GM18498 (cell line): ENCODE results near the gene TBC1D17.

ENCODE experiments used
- ATAC-seq: cut with Tn5 transposase; IDR thresholded peaks from one replicate; pipeline ENCODE4 v1.9.1; 2021; ENCODE audit warnings: mild to moderate bottlenecking, moderate library complexity; ENCODE audit not compliant: unreplicated experiment

The TBC1D17 gene

DNA sequence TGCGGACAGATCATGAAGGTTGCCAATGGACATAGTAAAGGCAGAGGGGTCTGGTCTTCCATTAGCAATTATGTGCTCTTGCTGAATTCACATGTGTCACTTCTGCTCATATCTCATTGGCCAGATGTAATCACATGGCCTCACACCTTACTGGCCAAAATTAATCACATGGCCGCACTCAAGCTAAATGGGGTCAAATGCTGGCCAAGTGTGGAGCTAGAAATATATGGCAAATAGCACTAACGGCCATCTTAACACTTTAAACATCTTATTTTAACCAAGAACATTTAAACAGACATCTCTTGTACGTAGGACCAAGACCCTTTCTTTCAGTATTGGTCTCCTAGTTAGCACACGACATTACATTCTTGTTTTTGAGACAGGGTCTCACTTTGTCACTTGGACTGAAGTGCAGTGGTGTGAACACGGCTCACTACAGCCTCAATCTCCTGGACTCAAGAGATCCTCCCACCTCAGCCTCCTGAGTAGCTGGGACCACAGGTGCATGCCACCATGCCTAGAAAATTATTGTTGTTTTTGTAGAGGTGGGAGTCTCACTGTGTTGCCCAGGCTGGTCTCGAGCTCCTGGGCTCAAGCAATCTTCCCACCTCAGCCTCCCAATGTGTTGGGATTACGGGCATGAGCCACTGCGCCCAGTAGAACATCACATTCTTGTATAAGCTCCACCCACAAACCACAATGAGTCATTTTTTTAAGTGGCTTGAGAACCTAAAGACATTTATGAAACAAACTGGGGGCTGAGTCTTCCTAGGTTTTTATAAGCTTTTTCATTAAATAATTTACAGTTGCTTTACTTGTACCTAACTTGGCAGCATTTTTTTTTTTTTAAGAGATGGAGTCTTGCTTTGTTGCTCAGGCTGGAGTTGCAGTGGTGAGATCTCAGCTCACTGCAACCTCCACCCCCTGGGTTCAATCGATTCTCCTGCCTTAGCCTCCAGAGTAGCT lies 29.5 kb upstream of the TBC1D17 start:
- no peak for ATAC-seq

DNA sequence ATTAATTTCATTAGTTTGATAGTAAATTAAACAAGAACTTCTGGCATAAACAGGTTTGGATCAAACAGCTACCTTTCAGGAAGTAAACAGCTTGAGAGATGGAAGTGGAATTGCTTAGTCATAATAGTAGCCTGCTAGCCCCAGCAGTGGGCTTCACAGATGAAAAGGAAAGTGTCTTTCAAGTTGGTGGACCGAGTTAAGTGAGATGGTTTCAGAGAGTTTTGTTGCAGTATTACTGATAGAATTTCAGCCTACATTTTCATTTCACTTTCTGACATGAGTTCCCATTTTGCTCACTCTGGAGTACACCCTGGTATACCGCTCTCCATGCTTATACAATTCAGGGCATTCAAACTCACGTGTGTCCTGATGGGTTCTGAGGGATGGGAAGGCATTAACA lies 28.6 kb upstream of the TBC1D17 start:
- ATAC-seq, result no peak

DNA sequence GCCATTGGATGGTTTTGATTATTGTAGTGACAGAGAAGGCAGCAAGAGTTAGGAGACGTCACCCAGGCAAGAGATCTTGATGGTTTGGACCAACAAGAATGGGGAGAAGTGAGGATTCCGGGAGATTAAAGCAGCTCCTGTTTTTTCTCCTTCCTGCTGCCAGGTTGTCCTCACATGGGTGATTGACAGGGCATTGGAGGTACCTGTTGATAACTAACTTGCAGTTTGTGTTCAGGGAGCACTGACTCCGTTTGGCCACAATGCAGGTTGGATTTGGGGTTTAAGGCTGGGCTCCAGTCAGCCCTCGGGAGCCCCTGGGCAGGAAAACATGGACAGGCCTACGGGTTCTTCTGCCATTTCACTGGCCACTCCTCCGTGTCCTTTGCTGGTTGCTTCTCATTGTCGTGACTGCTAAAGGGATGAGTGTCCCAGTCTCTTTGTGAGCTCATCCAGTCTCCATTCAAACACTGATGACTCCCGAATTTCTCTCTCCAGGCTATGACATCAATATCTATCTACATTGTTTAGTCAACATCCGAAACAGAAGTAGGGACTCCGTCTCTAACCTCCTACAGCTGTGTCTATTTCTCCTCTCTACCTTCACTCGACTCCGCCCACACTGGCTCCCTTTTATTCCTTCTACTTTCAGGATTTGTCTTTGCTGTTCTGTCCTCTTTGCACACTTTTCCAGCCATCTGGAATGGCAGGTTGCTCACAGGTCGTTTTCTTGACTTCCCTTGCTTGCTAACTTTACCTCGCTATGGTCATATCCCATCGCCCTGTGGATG lies 27.9 kb upstream of the TBC1D17 start:
- no peak for ATAC-seq

DNA sequence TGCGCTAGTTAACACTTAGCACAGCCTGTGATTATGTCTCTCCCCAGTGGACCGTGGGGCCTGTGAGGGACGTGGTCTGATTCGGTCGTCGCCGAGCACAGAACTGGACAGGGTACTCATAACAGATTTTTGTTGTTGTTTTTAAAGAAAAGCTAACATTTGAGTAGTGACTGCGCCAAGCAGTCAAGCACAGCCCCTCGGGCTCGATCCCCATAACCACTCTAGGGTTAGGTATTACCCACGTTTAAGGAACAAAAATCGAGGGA lies 27.3 kb upstream of the TBC1D17 start:
- ATAC-seq, result no peak

DNA sequence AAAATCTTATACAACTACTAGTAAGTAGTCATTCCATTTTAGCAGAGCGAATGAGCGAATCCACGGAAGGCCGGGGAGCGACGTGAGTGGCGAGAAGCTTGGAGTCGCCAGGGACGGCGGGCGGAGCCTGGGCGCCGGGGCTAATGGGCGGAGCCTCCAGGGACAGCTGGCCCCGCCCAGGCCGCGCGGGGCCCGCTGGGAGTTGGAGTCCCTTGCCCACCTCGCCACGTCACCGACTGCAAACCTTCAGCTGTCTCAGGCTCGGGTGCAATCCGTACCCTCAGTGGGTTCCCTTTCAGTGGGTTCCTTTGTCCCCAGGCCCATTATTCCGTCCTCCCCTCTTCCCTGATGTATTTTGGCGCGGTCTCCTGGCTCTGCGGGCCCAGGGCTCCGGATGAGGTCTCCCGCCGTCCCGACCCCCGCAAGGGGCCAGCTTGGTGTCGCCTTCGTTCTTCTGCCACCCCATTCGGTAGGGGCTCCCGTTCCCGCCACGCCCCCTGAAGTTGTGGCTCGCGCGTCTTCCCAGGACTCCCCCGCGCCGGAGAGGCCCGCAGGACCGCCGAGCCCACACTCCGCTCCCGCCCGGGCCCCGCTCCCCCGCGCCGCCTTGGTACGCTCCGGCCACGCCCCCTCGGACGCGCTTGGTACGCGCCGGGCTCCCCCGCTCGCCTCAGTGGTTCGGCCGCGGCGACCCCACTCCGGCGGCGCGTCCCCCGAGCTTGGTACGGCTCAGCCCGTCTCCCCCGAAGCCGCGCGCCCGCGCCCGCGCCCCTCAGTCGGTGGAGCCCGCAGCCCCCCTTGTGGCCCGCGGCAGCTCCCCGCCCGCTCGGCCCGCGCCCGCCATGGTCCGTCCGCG lies 26.8 kb upstream of the TBC1D17 start, which contains the start of gene PTOV1:
Gene PTOV1, plus strand, starts transcription at position 673 of the 856 bp plus-strand sequence.
- peak; percentile 77 for ATAC-seq

DNA sequence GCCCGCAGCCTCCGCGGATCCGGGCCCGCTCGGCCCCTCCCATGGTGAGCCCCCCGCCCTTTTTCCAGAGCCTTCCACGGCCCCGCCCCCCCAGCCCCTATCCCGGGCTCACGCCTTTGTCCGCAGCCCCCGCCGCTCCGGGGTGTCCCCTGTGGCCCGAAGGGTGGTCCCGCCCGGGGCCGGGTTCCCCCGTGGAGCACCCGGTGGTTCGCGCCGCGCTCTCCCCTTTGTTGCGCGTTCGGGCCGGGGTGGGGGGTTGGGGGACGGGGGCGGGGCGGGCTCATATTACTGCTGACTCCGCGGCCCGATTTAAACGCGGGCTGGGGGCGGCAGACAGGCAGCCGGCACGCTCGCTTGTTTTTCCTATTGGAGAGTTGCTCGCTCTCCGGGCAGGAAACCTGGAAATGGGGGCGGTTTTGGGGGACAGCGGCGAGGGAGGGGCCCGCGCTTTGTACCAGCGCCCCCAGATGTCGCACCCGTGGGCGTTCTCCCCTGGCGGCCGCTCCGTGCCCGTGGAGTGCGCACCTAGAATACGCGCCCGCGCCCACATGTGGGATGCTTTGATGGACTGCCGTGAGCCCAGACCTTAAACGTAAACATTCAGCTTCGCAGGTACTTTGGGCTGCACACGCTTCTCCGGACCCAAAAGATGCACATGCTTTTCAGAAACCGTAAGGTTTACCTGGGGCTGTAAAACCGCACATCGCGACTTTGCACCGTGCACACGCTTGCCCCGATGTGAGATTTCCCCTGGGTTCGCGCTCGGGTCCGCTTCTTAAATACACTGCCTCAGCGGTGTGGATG lies 25.8 kb upstream of the TBC1D17 start:
- no peak for ATAC-seq

DNA sequence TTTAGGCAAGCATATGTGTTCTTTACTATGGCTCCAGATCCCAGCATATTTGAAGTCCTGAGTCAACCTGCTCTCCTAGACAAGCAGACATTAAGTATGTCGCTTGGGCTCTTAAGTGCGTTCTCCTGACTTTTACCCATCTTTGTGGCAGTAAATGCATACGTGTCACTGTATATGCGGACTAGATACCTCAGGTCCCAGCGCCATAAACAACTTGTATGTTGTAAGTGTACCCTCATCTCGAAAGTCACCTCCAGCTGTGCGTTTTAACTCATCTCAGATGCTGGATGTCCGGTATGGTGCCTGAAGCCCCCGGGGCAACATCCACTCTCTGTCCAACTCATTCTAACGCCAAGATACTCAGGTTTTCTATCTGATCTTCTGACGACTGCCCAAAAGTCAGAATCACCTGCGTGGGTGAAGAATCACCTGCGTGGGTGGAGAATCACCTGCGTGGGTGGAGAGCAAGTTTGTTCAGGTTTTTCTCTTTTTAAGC lies 24.8 kb upstream of the TBC1D17 start:
- no peak for ATAC-seq

DNA sequence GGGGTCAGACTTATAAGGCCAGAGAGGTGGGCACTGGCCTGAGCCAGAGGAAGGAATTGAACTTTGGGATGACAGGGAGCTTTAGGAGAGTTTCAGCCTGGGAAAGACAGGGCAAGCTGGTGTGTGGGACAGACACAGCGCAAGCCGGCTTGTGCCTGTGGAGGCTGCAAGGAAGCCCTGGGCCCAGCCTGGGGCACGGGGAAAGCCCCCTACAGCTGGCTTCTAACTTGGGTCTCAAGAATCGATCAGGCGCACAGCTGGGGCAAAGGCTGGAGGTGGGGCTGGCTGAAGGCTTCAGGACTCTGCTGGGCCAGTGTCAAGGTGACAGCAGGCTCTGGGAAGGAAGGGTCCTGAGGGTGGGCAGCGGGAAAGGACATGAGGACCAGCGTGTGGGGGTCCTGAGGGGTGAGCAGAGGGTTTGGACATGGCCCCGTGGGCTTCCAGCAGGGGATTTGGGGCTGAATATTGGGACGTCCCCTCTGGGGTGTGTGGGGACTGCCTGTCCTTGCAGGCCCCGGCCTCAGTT lies 23.6 kb upstream of the TBC1D17 start:
- no peak for ATAC-seq

DNA sequence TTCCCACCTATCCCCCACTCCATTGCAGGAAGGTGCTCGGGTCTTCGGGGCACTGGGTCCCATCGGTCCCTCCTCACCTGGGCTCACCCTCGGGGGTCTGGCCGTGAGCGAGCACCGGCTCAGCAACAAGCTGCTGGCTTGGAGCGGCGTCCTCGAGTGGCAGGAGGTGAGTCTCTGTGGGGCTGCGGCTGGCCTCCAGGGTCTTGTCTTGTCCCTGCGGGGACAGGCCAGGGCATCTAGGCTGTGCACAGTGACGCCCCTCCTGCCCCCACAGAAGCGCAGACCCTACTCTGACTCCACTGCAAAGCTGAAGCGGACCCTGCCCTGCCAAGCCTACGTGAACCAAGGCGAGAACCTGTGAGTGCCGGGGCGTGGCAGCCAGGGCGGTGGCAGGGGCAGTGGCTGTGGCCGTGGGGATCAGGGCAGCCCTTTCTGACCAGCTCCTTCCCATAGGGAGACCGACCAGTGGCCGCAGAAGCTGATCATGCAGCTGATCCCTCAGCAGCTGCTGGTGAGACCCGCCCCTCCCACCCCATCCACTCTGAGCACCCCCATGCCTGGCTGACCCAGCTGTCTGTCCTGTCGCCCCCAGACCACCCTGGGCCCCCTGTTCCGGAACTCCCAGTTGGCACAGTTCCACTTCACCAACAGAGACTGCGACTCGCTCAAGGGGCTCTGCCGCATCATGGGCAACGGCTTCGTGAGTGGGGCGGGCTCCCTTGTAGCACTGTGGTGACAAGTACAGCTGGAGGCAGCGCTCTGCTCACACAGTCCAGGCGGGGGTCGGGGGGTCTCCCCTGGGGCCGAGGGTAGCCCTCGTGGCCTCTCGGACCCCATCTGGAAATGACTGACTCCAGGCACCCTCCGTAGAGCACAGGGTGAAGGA lies 22.9 kb upstream of the TBC1D17 start:
- no peak for ATAC-seq

DNA sequence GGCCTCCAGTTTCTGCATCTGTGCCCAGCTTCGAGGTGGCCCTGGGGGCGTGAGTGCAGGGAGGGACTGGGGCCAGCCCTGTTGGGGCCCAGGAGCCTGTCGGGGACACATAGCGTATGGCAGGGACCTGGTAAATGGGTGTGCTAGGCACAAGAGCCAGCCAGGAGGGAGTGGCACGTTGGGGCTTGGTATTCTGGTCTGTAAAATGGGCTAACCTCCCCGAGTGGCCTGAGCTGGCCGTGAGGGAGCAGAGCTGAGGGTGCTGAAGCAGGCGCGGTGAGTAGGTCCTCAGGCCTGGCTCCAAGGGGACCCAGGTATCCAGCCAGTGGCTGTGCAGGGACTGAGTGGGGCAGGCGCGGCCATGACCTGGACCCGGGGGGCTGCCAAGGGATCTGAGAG lies 22.2 kb upstream of the TBC1D17 start:
- ATAC-seq, result no peak

DNA sequence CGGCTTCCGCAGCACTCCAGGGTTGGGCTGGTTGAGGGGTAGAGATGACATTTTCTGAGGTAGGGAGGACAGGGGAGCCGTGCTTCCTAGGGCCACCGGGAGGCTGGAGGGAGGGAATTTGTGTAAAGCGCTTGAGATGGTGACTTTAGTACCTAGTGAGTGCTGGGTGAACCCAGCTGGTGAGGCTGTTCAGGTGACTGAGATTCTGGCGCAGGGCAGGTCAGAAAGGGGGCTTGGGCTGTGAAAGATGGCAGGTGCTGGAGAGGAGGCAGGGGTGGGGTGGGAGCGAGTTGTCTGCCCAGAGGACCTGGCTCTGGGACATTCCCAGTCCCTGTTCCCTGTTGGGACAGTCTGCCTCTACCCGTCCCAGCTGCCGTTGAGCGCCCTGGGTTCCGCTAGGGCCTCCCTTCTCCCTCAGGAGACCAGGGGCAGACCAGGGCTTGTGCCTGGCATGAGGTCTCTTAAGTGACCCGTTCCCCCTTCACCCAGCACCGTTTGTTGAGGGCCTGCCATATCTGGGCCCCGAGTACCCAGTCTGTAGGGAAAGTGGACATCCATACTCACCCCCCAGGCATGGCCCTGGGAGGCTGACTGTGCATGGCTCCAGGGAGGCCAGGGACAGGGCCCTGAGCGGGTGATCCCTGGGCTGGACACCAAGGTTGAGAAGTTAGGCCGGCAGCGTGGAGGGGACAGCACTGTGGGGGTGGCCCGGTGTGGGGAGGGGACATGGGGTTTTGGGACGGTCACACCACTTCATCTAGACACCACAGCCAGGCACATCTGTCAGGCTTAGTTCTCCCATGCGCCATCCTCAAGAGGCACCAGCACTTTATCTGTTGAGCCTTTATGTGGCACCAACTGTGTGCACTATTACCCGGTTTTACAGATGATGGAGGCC lies 21.6 kb upstream of the TBC1D17 start:
- no peak for ATAC-seq

DNA sequence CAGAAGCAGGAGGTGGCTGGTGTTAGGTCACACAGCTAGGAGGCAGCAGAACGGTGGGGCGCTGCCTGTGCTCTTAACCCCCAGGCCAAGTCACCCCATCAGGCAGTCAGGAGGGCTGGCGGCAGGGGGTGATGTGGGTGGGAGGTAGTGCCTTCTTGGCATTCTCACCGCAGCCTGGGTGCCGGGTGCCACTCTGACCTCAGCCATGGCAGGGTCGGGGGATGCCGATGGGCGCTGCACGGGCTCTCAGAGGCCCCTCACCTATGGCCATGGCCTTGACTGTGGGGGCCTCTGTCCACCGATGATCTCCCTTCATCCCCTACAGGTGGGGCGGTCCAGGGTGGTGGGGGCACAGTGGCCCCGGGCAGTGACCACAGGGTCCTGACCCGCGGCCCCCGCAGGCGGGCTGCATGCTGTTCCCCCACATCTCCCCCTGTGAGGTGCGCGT lies 20.9 kb upstream of the TBC1D17 start:
- no peak for ATAC-seq

DNA sequence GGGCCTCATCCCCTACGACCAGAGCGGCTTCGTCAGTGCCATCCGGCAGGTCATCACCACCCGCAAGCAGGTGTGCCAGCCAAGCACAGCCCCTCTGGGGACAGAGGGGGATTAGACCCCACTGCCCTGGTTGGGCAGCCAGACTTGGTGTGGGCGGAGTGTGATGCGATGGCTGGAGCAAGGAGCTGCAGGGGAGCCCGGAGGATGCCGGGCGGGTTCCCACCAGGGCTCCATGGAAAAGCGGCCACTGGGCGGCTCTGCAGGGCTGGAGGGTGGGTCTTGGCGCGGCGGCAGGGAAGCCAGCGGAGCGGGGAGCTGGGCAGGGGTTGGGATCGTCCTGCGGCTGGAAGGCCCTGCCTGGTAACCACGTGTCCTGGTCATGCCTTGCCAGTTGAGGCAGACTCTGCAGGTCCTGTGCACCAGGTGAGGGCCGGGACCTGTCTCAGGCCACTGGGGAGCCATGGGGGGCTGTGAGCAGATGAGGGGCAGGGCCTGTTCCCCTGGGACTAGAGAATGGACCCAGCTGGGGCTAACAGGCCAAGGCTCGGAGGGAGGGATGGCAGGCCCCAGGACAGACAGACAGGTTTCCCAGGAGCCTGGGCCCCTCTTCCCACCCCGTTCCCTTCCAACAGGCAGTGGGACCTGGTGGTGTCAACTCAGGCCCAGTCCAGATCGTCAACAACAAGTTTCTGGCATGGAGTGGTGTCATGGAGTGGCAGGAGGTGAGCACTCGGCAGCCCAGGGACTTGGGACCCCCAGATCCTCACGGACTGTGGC lies 20.3 kb upstream of the TBC1D17 start:
- ATAC-seq, result no peak

DNA sequence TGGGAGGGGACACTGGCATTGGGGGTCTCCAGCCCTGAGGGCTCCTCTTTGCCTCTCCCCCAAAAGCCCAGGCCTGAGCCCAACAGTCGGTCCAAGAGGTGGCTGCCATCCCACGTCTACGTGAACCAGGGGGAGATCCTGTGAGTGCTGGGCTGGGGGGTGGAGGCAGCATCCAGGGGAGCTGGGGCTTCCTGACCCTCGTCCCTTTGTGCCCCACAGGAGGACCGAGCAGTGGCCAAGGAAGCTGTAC lies 19.7 kb upstream of the TBC1D17 start:
- no peak for ATAC-seq

DNA sequence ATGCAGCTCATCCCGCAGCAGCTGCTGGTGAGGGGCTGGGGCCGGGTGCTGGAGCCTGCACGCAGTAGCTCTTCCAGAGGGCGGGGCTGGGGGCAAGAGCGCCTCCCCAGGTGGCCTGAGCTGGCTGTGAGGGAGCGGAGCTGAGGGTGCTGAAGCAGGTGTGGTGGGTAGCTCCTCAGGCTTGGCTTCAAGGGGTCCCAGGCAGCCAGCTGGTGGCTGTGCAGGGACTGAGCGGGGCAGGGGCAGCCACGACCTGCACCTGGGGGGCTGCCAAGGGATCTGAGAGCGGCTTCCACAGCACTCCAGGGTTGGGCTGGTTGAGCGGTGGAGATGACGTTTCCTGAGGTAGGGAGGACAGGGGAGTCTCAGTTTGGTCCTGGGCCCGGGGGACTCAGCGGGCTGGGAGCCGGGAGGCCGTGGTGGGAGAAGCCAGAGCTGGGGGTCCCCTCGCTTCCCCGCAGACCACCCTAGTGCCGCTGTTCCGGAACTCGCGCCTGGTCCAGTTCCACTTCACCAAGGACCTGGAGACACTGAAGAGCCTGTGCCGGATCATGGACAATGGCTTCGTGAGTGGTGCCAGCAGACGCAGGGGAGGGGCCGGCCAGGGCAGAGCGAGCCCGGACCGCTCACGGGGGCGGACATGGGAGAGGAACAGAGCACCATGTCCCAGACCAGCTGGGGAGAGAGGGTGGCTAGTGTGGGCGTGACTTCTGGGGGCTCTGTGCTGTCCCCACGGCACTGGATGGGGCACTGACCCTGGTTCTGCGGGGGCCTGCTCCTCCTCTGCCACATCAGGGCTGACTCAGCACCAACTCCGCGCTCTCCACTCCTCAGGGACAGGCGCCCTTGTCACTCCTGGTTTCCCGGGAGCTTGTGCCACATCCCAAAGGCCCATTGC lies 19.2 kb upstream of the TBC1D17 start:
- no peak for ATAC-seq

DNA sequence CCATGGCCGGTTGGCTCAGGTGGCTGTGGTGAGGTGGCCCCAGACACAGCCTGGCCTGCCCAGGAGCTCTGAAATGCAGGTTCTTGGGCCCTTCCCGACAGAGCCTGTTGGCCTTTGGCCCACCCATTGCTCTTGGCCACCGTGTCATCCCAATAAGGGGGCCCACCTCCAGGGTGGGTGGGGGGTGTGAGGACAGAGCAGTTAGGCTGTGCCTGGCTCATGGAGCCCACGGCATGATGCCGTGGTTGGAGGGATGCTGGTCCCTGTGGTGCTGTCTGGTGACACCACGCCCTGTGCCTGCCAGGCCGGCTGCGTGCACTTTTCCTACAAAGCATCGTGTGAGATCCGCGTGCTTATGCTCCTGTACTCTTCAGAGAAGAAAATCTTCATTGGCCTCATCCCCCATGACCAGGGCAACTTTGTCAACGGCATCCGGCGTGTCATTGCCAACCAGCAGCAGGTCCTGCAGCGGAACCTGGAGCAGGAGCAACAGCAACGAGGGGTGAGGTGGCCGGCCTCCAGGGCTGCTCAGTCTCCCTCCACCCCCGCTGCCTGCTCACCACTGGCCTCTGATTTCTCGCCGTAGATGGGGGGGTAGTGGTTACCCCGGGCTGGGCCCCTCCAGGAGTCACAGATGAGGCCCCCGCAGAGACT lies 17.7 kb upstream of the TBC1D17 start:
- ATAC-seq, result no peak
